ENCODE measurements around the gene SCN10A.

- no peak for TF ChIP-seq MAFK (IDR thresholded peaks at IDR 0.05; ENCODE audit: partially characterized antibody)
- no peak for TF ChIP-seq ELK1 (IDR thresholded peaks at IDR 0.05; ENCODE audit: low read depth, low read length)
- TF ChIP-seq CTCF (IDR thresholded peaks at IDR 0.05): no peak
- no peak for TF ChIP-seq POLR2A (IDR thresholded peaks at IDR 0.05; ENCODE audit: low read length)
- TF ChIP-seq CHD4 (IDR thresholded peaks at IDR 0.05; ENCODE audit: borderline replicate concordance): no peak
- TF ChIP-seq EP300 (IDR thresholded peaks at IDR 0.05): no peak
- no peak for TF ChIP-seq ZNF302 (CRISPR knock-in tag; IDR thresholded peaks at IDR 0.05)
- TF ChIP-seq RAD21 (conservative IDR thresholded peaks at IDR 0.05 in 1 of 2, IDR thresholded peaks at IDR 0.05 in 1 of 2): no peak
- TF ChIP-seq FOSL2 (IDR thresholded peaks at IDR 0.05): no peak
- no peak for TF ChIP-seq FOSL2 (CRISPR knock-in tag; IDR thresholded peaks at IDR 0.05)
Observed at GRCh38 chr3:38837358-38837757, 21.3 kb upstream of the SCN10A start.

Measured in A549 (cell line).